MCF 10A (cell line): ENCODE measurements around the gene DDAH2. TPM values are rescaled to one million over a fixed set of nuclear protein-coding genes. Genes with fewer than 3 reads are reported as not detected.

ENCODE experiments used
- BruUV-seq: library from RNA; stranded (reverse); fragments of 400-500 nt; replicated peaks from 2 replicates; lab custom pipeline; 2021; lab: Mats Ljungman, UMichigan
- CTCF ChIA-PET: fragments of 300-600 bp; sonication (Branson Sonifier 250); formaldehyde crosslinking; extraction: SDS; loops from one replicate; lab custom pipeline; 2021; ENCODE audit warnings: antibody characterized with exemption, inconsistent platforms; lab: Yijun Ruan, JAX
- POLR2A ChIA-PET: fragments of 300-600, 350-650 bp; sonication (Branson Sonifier 250); formaldehyde crosslinking; extraction: SDS; loops from one replicate; lab custom pipeline; 2020; ENCODE audit warnings: antibody characterized with exemption, inconsistent platforms; lab: Yijun Ruan, JAX
- DNase-seq: peaks from one replicate; pipeline ENCODE4 v3.0.0-alpha.2; 2018; ENCODE audit not compliant: unreplicated experiment
- H3K27ac Mint-ChIP-seq: one replicate; pipeline ENCODE4 v1.8.0; 2022; ENCODE audit warnings: mild to moderate bottlenecking, low read depth, mixed read lengths; ENCODE audit not compliant: unreplicated experiment
- H3K27me3 Mint-ChIP-seq: one replicate; pipeline ENCODE4 v1.8.0; 2022; ENCODE audit warnings: mixed read lengths; ENCODE audit not compliant: insufficient read depth, unreplicated experiment
- H3K36me3 Mint-ChIP-seq: one replicate; pipeline ENCODE4 v1.8.0; 2022; ENCODE audit warnings: mild to moderate bottlenecking, moderate library complexity, mixed read lengths; ENCODE audit not compliant: insufficient read depth, unreplicated experiment
- H3K4me1 Mint-ChIP-seq: one replicate; pipeline ENCODE4 v1.8.0; 2022; ENCODE audit warnings: mixed read lengths; ENCODE audit not compliant: insufficient read depth, unreplicated experiment
- H3K4me3 Mint-ChIP-seq: one replicate; pipeline ENCODE4 v1.8.0; 2022; ENCODE audit warnings: mild to moderate bottlenecking, moderate library complexity, mixed read lengths; ENCODE audit not compliant: unreplicated experiment
- H3K9me3 Mint-ChIP-seq: one replicate; pipeline ENCODE4 v1.8.0; 2022; ENCODE audit warnings: mixed read lengths; ENCODE audit not compliant: unreplicated experiment
- CTCF ChIP-seq: fragments of 200-600 bp; IDR thresholded peaks from one replicate; pipeline ENCODE4 v1.8.0; 2022; ENCODE audit warnings: antibody characterized with exemption, mild to moderate bottlenecking; ENCODE audit not compliant: unreplicated experiment
- intact Hi-C: fragments of 100-400 bp; cut with micrococcal nuclease; formaldehyde crosslinking; loops from 2 replicates; pipeline ENCODE4 v1.14.1; 2022
- total RNA-seq: library from RNA; stranded (reverse); gene quantifications from 2 replicates; pipeline ENCODE4 v1.2.3, GENCODE V29; 2022

DDAH2 gene
- total RNA-seq, 1 experiment from 2014 or later = 8.5 TPM

- H3K9me3 Mint-ChIP-seq = no peaks in the 10 kb centered on the region
- H3K27me3 Mint-ChIP-seq = no peaks in the 10 kb centered on the region
- ChIA-PET POLR2A (interaction anchor here (0.7 to 2.1 kb wide), 4 partner anchors 12 to 19 kb away, joined by 3 to 8 read pairs (median 4); partner anchors contain the start of genes ABHD16A and DDAH2), CTCF (interaction anchor here (0.7 to 1.2 kb wide), 4 partner anchors 12 to 55 kb away, joined by 3 to 4 read pairs (median 3); partner anchors contain the start of gene ABHD16A)
- H3K4me3 Mint-ChIP-seq = no peak within 1 kb of the TSS
- no peak for DNase-seq
- TF ChIP-seq CTCF = no peak
- no peak within 1 kb of the TSS for H3K27ac Mint-ChIP-seq
- peaks cover 15% of the 10 kb centered on the region for H3K4me1 Mint-ChIP-seq
- intact Hi-C loops = no loop called here
- H3K36me3 Mint-ChIP-seq = no peaks in the 10 kb centered on the region
- no TSS peak for BruUV-seq
Measured at GRCh38 chr6:31715022-31715958, 13.8 kb downstream of the DDAH2 start, which contains the start of gene LY6G6D. LY6G6D (plus strand) TSS chr6:31715348; CDS start chr6:31715356, 8 bp downstream.

GRCh38 chr6:31713991-31714684 is 15.0 kb downstream of the DDAH2 start:
- ChIA-PET CTCF (interaction anchor here (0.5 to 1.5 kb wide), 4 partner anchors 16 to 172 kb away, joined by 3 to 5 read pairs (median 4); partner anchors contain the start of gene DDAH2), POLR2A (interaction anchor here (2.1 kb wide), 1 partner anchor 11 kb away, joined by 8 read pairs; the partner anchor contains the start of gene ABHD16A)
- intact Hi-C loops = no loop called here
- Mint-ChIP-seq H3K27ac (no peak overlapping the region), H3K9me3 (no peaks in the 10 kb centered on the region), H3K27me3 (no peaks in the 10 kb centered on the region), H3K4me3 (no peak overlapping the region), H3K4me1 (peaks cover 12% of the 10 kb centered on the region), H3K36me3 (no peaks in the 10 kb centered on the region)
- TF ChIP-seq CTCF = no peak
- DNase-seq = no peak
- BruUV-seq = no TSS peak

GRCh38 chr6:31713465-31713864 is 15.6 kb downstream of the DDAH2 start:
- Mint-ChIP-seq H3K36me3 (no peaks in the 10 kb centered on the region), H3K4me3 (no peak overlapping the region), H3K4me1 (peaks cover 12% of the 10 kb centered on the region), H3K9me3 (no peaks in the 10 kb centered on the region), H3K27me3 (no peaks in the 10 kb centered on the region), H3K27ac (no peak overlapping the region)
- no peak for DNase-seq
- no peak for TF ChIP-seq CTCF
- BruUV-seq = no TSS peak
- intact Hi-C loops = no loop called here
- ChIA-PET POLR2A (interaction anchor here (0.5 to 2.1 kb wide), 3 partner anchors 10 to 49 kb away, joined by 3 to 8 read pairs (median 5); partner anchors contain the start of genes ABHD16A and GPANK1), CTCF (interaction anchor here (0.5 to 1.5 kb wide), 3 partner anchors 16 to 81 kb away, joined by 4 to 5 read pairs (median 4); partner anchors contain the start of gene DDAH2)
